K562 (cell line): ENCODE measurements around the gene GNAT3. TPM values are rescaled to one million over a fixed set of nuclear protein-coding genes. Genes with fewer than 3 reads are reported as not detected.

Experiments used
- ATAC-seq: fragments of 200-7000 bp; cut with Tn5 transposase; 3 replicates; pipeline ENCODE4 v1.9.1; 2020; ENCODE audit warnings: moderate library complexity
- BruUV-seq: library from RNA; stranded (reverse); fragments of 400-500 nt; replicated peaks from 2 replicates; lab custom pipeline; 2021; lab: Mats Ljungman, UMichigan
- CTCF ChIA-PET: fragments of 300-600 bp; formaldehyde crosslinking; extraction: SDS; loops from one replicate; lab custom pipeline; 2021; ENCODE audit warnings: low intra/inter-chr PET ratio; lab: Yijun Ruan, JAX
- POLR2A ChIA-PET: fragments of 300-600, 350-650 bp; sonication (Branson Sonifier 250); formaldehyde crosslinking; extraction: SDS; loops from one replicate; lab custom pipeline; 2021; ENCODE audit warnings: antibody characterized with exemption, inconsistent platforms; lab: Yijun Ruan, JAX
- DNase-seq, 4 experiments: peaks; one replicate each; pipeline versions ENCODE4 v3.0.0 to v3.0.0-alpha.2; 2011 to 2018; ENCODE audit warnings: low spot score in 3 of 4, mixed read lengths in 3 of 4; ENCODE audit errors: extremely low read depth in 1 of 4
- FAIRE-seq: peaks from 2 replicates; lab custom pipeline; 2011; peaks lifted over from hg19 to GRCh38; lab: Jason Lieb, UNC
- H2AFZ ChIP-seq: 2 replicates; pipeline ENCODE4 v1.6.0; 2011; ENCODE audit warnings: low read depth, low read length, control low read depth, inconsistent platforms
- H3K27ac ChIP-seq: fragments of 200-600 bp; 3 replicates; pipeline ENCODE4 v1.8.0; 2011; ENCODE audit warnings: low read depth, mild to moderate bottlenecking, control low read depth, inconsistent platforms, low read length, moderate library complexity, mixed read lengths; ENCODE audit errors: extremely low read depth
- H3K27me3 ChIP-seq, 2 experiments: fragments of 300-600 bp in 1 of 2; 2 replicates in 1 of 2; 3 replicates in 1 of 2; pipeline versions ENCODE4 v1.6.0 to v1.8.0; 2011; ENCODE audit warnings: inconsistent platforms in 2 of 2, low read length in 2 of 2, mild to moderate bottlenecking in 1 of 2, mixed read lengths in 1 of 2, moderate library complexity in 1 of 2; ENCODE audit not compliant: control insufficient read depth in 2 of 2, insufficient read depth in 2 of 2
- H3K36me3 ChIP-seq: fragments of 300-600 bp; 3 replicates; pipeline ENCODE4 v1.8.0; 2011; ENCODE audit warnings: mild to moderate bottlenecking, low read length, inconsistent platforms; ENCODE audit not compliant: control insufficient read depth, insufficient read depth
- H3K4me1 ChIP-seq, 2 experiments: fragments of 200-600 bp in 1 of 2; replicated peaks in 1 of 2; 2 replicates in 1 of 2; 3 replicates in 1 of 2; pipeline versions ENCODE4 v1.5.1 to v1.8.0; 2011; ENCODE audit warnings: inconsistent platforms in 2 of 2, low read length in 2 of 2, mild to moderate bottlenecking in 1 of 2, mixed read lengths in 1 of 2, moderate library complexity in 1 of 2; ENCODE audit not compliant: control insufficient read depth in 2 of 2, insufficient read depth in 2 of 2
- H3K4me2 ChIP-seq: 2 replicates; pipeline ENCODE4 v1.6.1; 2011; ENCODE audit warnings: low read length, control low read depth, inconsistent platforms, mixed read lengths; ENCODE audit not compliant: insufficient read depth
- H3K4me3 ChIP-seq: fragments of 200-600 bp; sonication (generic), shearing (Covaris generic); 2 replicates; pipeline ENCODE4 v1.5.1; 2016; ENCODE audit warnings: control low read depth, inconsistent platforms
- H3K79me2 ChIP-seq: fragments of 200-600 bp; 3 replicates; pipeline ENCODE4 v1.8.0; 2011; ENCODE audit warnings: low read length, inconsistent platforms; ENCODE audit not compliant: control insufficient read depth, insufficient read depth
- H3K9ac ChIP-seq, 2 experiments: 2 replicates each; pipeline versions ENCODE4 v1.6.0 to v1.6.1; 2011; ENCODE audit warnings: low read depth in 2 of 2, low read length in 2 of 2, control low read depth in 1 of 2, inconsistent platforms in 1 of 2, mild to moderate bottlenecking in 1 of 2, mixed read lengths in 1 of 2; ENCODE audit not compliant: insufficient read depth in 1 of 2
- H3K9me1 ChIP-seq: one replicate; pipeline ENCODE4 v1.6.0; 2011; ENCODE audit warnings: inconsistent platforms, mild to moderate bottlenecking, low read length, moderate library complexity; ENCODE audit not compliant: control insufficient read depth, insufficient read depth
- H3K9me3 ChIP-seq: replicated peaks from 2 replicates; pipeline ENCODE4 v1.5.1; 2011; ENCODE audit warnings: low read depth, low read length, inconsistent platforms; ENCODE audit not compliant: control insufficient read depth, insufficient read depth
- H4K20me1 ChIP-seq: replicated peaks from 2 replicates; pipeline ENCODE4 v1.6.1; 2011; ENCODE audit warnings: low read length, inconsistent platforms, mixed read lengths; ENCODE audit not compliant: control insufficient read depth, insufficient read depth
- BHLHE40 ChIP-seq: IDR thresholded peaks from 2 replicates; pipeline ENCODE4 v1.6.1; 2011; ENCODE audit warnings: low read length, improper control_type of control experiment
- NFYB ChIP-seq: IDR thresholded peaks from 2 replicates; pipeline ENCODE4 v1.6.1; 2011; ENCODE audit warnings: mild to moderate bottlenecking, moderate library complexity; ENCODE audit not compliant: insufficient read length; ENCODE audit errors: extremely low read depth
- PCBP1 ChIP-seq: fragments of 200-400 bp; formaldehyde crosslinking; IDR thresholded peaks from 2 replicates; pipeline ENCODE4 v1.6.1; 2018; ENCODE audit warnings: mild to moderate bottlenecking, low read depth, low read length; ENCODE audit not compliant: poor library complexity, severe bottlenecking
- RBM15 ChIP-seq: fragments of 200-400 bp; formaldehyde crosslinking; IDR thresholded peaks from 2 replicates; pipeline ENCODE4 v1.6.1; 2018; ENCODE audit warnings: mild to moderate bottlenecking, low read length, moderate library complexity; ENCODE audit not compliant: insufficient read depth
- WGBS: fragments of 100-300 bp; shearing (Covaris generic); methylation state at CpG from one replicate; pipeline ENCODE4 v1.1.6; 2016; ENCODE audit warnings: low coverage, mixed read lengths; ENCODE audit not compliant: insufficient coverage; ENCODE audit errors: missing lambda C conversion rate; 5-methylcytosine and 5-hydroxymethylcytosine counted together
- in situ Hi-C: fragments of 300-500 bp; cut with MboI; formaldehyde crosslinking; loops from 4 replicates; pipeline ENCODE4 v1.15.0; 2018; ENCODE audit warnings: inconsistent platforms, mixed read lengths
- intact Hi-C: fragments of 100-400 bp; cut with micrococcal nuclease; formaldehyde crosslinking; loops from 2 replicates; pipeline ENCODE4 v1.14.2; 2022
- polyA plus RNA-seq, 8 experiments: library from polyadenylated mRNA; depleted of rRNA in 4 of 8; stranded (reverse) in 5 of 8; unstranded in 3 of 8; fragments of >200 nt; fragmentation: Nextera tagmentation in 2 of 8; fragmentation: Illumina TruSeq in 1 of 8; extraction: Ambion mirVana in 2 of 8; extraction: Trizol in 1 of 8; gene quantifications; 2 replicates each; pipeline versions ENCODE4 v1.2.1 to v1.2.3, GENCODE V29; 2011 to 2014; ENCODE audit warnings: inconsistent platforms in 1 of 8, missing spikeins in 1 of 8
- total RNA-seq, 7 experiments: library from RNA; depleted of rRNA in 6 of 7; stranded (reverse); fragments of >200 nt in 6 of 7; fragmentation: Illumina TruSeq in 2 of 7; extraction: Trizol in 2 of 7; gene quantifications; 2 replicates each; pipeline versions ENCODE4 v1.2.1 to v1.2.3, GENCODE V29; 2011 to 2021; ENCODE audit warnings: low replicate concordance in 1 of 7

GNAT3 gene
- total and polyA plus RNA-seq, 9 of the 15 experiments (the other 6 are each of a cell fraction or from before 2014, with no cell fraction given) = not detected

- Histone ChIP-seq H3K9me3 (no peaks in the 10 kb centered on the region), H3K4me2 (no peak overlapping the region), H3K27ac (no peak overlapping the region), H2AFZ (no peak overlapping the region), H3K4me3 (no peak overlapping the region), H3K79me2 (no peaks in the 10 kb centered on the region), H3K9me1 (no peaks in the 10 kb centered on the region), H3K9ac (no peak overlapping the region), H3K36me3 (no peaks in the 10 kb centered on the region), H3K27me3 (no peaks in the 10 kb centered on the region), H4K20me1 (no peaks in the 10 kb centered on the region), H3K4me1 (no peaks in the 10 kb centered on the region)
- POLR2A ChIA-PET = no interaction called here
- CTCF ChIA-PET = no interaction called here
- ATAC-seq = no peak
- BruUV-seq = no TSS peak
- in situ Hi-C loops = no loop called here
- DNase-seq = no peak
- intact Hi-C loops = no loop called here
- no peak for FAIRE-seq
- no peak for TF ChIP-seq RBM15
- no peak for TF ChIP-seq PCBP1
- TF ChIP-seq NFYB = no peak
Observed at GRCh38 chr7:80515298-80515697, 3.4 kb upstream of the GNAT3 start.

- no peak for FAIRE-seq
- H3K27me3 ChIP-seq = no peaks in the 10 kb centered on the region
Observed at GRCh38 chr7:80510021-80510420, 1.8 kb downstream of the GNAT3 start.

More at GRCh38 chr7:80510021-80510420, 1.8 kb downstream of the GNAT3 start:
- no peaks in the 10 kb centered on the region for H3K79me2 ChIP-seq
- no peak overlapping the region for H3K27ac ChIP-seq
- no peak for ATAC-seq
- H3K9ac ChIP-seq = no peak overlapping the region
- ChIA-PET CTCF (no interaction called here), POLR2A (no interaction called here)
- no peak overlapping the region for H2AFZ ChIP-seq
- no peaks in the 10 kb centered on the region for H3K36me3 ChIP-seq
- no peak for DNase-seq
- intact Hi-C loops (no loop called here), in situ Hi-C loops (no loop called here)
- no peak for TF ChIP-seq BHLHE40
- H4K20me1 ChIP-seq = no peaks in the 10 kb centered on the region
- H3K4me1 ChIP-seq = no peaks in the 10 kb centered on the region
- no peak overlapping the region for H3K4me3 ChIP-seq
- H3K9me1 ChIP-seq = no peaks in the 10 kb centered on the region
- no peaks in the 10 kb centered on the region for H3K9me3 ChIP-seq
- H3K4me2 ChIP-seq = no peak overlapping the region
- BruUV-seq = no TSS peak
- 0% methylated on average over 3 of the region's 3 CpGs for WGBS
